HG03469 (cell line): ENCODE data around the gene TMEM185A.
"Not testable (repeated sequence)": the region's sequence is repeated elsewhere in the genome, so short reads cannot be mapped to it uniquely, and the experiment has no call there.

Experiments
- ATAC-seq: cut with Tn5 transposase; IDR thresholded peaks from one replicate; pipeline ENCODE4 v1.9.1; 2021; ENCODE audit warnings: mild to moderate bottlenecking, moderate library complexity, moderate number of reproducible peaks; ENCODE audit not compliant: unreplicated experiment

Gene TMEM185A

GRCh38 chrX:149563359-149563758 lies 68.2 kb downstream of the TMEM185A start:
- no peak for ATAC-seq

- not testable (repeated sequence) for ATAC-seq
Measured at GRCh38 chrX:149555251-149555650, 76.3 kb downstream of the TMEM185A start.

GRCh38 chrX:149551939-149552248 lies 79.7 kb downstream of the TMEM185A start:
- not testable (repeated sequence) for ATAC-seq

- ATAC-seq = not testable (repeated sequence)
Measured at GRCh38 chrX:149551245-149551938, 80.2 kb downstream of the TMEM185A start.

- not testable (repeated sequence) for ATAC-seq
Measured at GRCh38 chrX:149550454-149550853, 81.1 kb downstream of the TMEM185A start.

- not testable (repeated sequence) for ATAC-seq
Measured at GRCh38 chrX:149549701-149550100, 81.9 kb downstream of the TMEM185A start, which contains the start of gene HSFX3. Gene HSFX3, minus strand, starts transcription at chrX:149549924. Its CDS starts 72 bp downstream, at chrX:149549852.

GRCh38 chrX:149547782-149548181 lies 83.8 kb downstream of the TMEM185A start:
- not testable (repeated sequence) for ATAC-seq

- not testable (repeated sequence) for ATAC-seq
Measured at GRCh38 chrX:149546962-149547361, 84.6 kb downstream of the TMEM185A start.
